K562 (cell line): ENCODE measurements around the gene LLGL2. TPM values are rescaled to one million over a fixed set of nuclear protein-coding genes. Genes with fewer than 3 reads are reported as not detected.
A peak's percentile ranks its signal among the peaks of the same experiment; 100 is the strongest.

Experiments used
- CREBBP ChIP-seq: IDR thresholded peaks from one replicate; pipeline ENCODE4 v1.6.1; 2012; ENCODE audit warnings: low read depth, mild to moderate bottlenecking, control low read depth, inconsistent platforms, low read length
- DIDO1 ChIP-seq: fragments of 450-650 bp; IDR thresholded peaks from 2 replicates; pipeline ENCODE4 v1.6.1; 2016; ENCODE audit warnings: low read depth, missing biosample characterization, missing genetic modification characterization
- FOXA1 ChIP-seq: fragments of 450-650 bp; IDR thresholded peaks from 2 replicates; pipeline ENCODE4 v1.6.1; 2016; ENCODE audit warnings: mild to moderate bottlenecking, borderline replicate concordance
- polyA plus RNA-seq, 8 experiments: library from polyadenylated mRNA; depleted of rRNA in 4 of 8; stranded (reverse) in 5 of 8; unstranded in 3 of 8; fragments of >200 nt; fragmentation: Nextera tagmentation in 2 of 8; fragmentation: Illumina TruSeq in 1 of 8; extraction: Ambion mirVana in 2 of 8; extraction: Trizol in 1 of 8; gene quantifications; 2 replicates each; pipeline versions ENCODE4 v1.2.1 to v1.2.3, GENCODE V29; 2011 to 2014; ENCODE audit warnings: inconsistent platforms in 1 of 8, missing spikeins in 1 of 8
- total RNA-seq, 7 experiments: library from RNA; depleted of rRNA in 6 of 7; stranded (reverse); fragments of >200 nt in 6 of 7; fragmentation: Illumina TruSeq in 2 of 7; extraction: Trizol in 2 of 7; gene quantifications; 2 replicates each; pipeline versions ENCODE4 v1.2.1 to v1.2.3, GENCODE V29; 2011 to 2021; ENCODE audit warnings: low replicate concordance in 1 of 7
- TF ChIP-seq, protein P1 (sequence below): fragments of 450-650 bp; IDR thresholded peaks from 2 replicates; pipeline ENCODE4 v1.6.1; 2017; ENCODE audit warnings: antibody characterized with exemption, mild to moderate bottlenecking
- TF ChIP-seq, protein P2 (sequence below): sonication (generic); formaldehyde crosslinking; IDR thresholded peaks from 2 replicates; pipeline ENCODE4 v1.8.1; 2023; ENCODE audit warnings: mild to moderate bottlenecking, missing genetic modification reagents

LLGL2 gene
- total and polyA plus RNA-seq, 9 of the 15 experiments (the other 6 are each of a cell fraction or from before 2014, with no cell fraction given): 0.32 to 24.4 (median 10.2) TPM

DNA sequence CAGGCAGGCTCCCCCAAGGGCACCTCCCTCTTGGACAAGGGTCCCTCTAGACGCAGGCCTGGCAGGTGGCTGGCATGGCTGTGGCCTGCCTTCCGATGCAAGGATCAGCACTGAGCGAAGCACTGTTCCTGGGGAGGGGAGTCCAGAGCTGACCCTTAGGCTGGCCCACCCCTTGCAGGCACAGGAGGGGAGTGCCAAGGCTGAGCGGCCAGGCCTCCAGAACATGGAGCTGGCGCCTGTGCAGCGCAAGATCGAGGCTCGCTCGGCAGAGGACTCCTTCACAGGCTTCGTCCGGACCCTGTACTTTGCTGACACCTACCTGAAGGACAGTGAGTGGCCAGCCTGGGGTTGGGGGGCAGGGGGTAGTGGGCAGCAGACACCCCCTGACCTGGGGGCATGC, 45.3 kb downstream of the LLGL2 start (continued):
- TF ChIP-seq, protein P1, sequence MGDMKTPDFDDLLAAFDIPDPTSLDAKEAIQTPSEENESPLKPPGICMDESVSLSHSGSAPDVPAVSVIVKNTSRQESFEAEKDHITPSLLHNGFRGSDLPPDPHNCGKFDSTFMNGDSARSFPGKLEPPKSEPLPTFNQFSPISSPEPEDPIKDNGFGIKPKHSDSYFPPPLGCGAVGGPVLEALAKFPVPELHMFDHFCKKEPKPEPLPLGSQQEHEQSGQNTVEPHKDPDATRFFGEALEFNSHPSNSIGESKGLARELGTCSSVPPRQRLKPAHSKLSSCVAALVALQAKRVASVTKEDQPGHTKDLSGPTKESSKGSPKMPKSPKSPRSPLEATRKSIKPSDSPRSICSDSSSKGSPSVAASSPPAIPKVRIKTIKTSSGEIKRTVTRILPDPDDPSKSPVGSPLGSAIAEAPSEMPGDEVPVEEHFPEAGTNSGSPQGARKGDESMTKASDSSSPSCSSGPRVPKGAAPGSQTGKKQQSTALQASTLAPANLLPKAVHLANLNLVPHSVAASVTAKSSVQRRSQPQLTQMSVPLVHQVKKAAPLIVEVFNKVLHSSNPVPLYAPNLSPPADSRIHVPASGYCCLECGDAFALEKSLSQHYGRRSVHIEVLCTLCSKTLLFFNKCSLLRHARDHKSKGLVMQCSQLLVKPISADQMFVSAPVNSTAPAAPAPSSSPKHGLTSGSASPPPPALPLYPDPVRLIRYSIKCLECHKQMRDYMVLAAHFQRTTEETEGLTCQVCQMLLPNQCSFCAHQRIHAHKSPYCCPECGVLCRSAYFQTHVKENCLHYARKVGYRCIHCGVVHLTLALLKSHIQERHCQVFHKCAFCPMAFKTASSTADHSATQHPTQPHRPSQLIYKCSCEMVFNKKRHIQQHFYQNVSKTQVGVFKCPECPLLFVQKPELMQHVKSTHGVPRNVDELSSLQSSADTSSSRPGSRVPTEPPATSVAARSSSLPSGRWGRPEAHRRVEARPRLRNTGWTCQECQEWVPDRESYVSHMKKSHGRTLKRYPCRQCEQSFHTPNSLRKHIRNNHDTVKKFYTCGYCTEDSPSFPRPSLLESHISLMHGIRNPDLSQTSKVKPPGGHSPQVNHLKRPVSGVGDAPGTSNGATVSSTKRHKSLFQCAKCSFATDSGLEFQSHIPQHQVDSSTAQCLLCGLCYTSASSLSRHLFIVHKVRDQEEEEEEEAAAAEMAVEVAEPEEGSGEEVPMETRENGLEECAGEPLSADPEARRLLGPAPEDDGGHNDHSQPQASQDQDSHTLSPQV: no peak
- TF ChIP-seq FOXA1: no peak
- TF ChIP-seq, protein P2, sequence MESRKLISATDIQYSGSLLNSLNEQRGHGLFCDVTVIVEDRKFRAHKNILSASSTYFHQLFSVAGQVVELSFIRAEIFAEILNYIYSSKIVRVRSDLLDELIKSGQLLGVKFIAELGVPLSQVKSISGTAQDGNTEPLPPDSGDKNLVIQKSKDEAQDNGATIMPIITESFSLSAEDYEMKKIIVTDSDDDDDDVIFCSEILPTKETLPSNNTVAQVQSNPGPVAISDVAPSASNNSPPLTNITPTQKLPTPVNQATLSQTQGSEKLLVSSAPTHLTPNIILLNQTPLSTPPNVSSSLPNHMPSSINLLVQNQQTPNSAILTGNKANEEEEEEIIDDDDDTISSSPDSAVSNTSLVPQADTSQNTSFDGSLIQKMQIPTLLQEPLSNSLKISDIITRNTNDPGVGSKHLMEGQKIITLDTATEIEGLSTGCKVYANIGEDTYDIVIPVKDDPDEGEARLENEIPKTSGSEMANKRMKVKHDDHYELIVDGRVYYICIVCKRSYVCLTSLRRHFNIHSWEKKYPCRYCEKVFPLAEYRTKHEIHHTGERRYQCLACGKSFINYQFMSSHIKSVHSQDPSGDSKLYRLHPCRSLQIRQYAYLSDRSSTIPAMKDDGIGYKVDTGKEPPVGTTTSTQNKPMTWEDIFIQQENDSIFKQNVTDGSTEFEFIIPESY (CRISPR knock-in tag): peak; percentile 91
- no peak for TF ChIP-seq CREBBP
- no peak for TF ChIP-seq DIDO1 (tag)
